GM21717 (cell line): ENCODE data around the gene FECH.
"Not testable (repeated sequence)": the region's sequence is repeated elsewhere in the genome, so short reads cannot be mapped to it uniquely, and the experiment has no call there.

Source experiments
- ATAC-seq: cut with Tn5 transposase; IDR thresholded peaks from one replicate; pipeline ENCODE4 v1.9.1; 2021; ENCODE audit warnings: mild to moderate bottlenecking, moderate library complexity; ENCODE audit not compliant: unreplicated experiment

Gene FECH

DNA sequence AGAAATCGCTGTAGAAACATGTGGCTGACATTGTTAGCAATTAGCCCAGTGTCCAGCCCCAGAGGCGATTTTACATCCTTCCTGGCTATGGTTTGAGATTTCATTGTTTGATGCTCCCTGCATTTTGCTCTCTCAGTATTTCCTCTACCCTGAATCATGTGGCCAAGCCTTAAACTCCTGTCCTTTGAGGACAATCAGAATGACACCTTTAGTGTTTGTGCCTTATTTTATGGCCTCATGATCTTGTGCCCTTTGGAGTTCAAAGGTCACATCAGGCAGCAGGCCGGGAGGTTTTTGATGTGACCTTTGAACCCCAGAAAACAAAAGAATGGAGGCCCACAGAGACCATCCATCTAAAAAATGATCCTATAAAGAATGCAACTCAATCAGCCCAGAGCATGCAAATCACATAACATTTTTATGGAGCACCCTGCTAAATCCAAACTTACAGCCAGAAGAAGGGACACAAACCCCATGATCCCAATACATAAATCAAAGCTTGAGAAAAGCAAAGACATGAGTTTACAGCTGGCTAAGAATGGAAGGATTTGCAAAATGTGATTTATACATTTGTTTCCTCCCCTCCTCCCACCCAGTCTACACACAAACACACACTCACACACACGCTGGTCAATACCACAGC is 52.5 kb downstream of the FECH start:
- no peak for ATAC-seq

DNA sequence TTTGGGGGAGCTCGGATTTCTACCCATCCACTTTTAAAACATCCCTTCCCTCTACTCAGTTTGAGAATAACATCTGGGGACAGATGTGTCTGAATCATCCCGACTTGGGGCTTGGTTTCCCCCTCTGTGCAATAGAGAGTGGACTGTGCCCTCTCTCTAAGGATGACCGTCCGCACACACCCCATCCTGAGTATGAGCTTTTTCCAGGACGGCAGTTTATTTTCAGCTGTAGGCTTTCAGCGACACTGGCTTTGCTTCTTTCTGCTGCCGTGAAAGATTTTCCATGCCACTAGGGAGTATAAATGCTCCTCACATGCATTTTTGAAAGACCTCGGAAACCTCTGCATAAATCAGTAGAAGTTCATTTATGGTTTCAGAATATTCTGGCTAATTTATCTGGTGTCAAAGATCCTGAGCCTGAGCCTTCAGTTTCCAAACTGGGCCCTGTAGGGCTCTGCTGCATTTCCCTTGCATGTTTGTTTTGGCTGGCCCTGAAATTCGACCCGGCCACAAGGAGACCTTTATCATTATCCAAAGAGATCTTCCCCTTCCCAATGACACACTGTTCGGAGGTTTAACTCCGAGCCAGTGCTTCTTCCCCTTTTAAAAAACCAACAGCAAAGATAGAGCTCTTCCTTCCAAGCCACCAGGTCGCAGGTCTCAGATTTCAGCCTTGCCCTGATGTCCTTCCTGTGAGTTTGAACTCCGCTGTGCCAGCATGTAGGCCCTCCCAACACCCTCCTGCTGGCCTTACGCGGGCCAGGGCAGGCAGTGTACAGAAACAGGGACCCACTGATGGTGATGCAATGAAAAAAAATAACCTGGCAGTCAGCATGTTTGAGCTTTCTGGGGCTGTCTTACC is 53.3 kb downstream of the FECH start:
- ATAC-seq = no peak

DNA sequence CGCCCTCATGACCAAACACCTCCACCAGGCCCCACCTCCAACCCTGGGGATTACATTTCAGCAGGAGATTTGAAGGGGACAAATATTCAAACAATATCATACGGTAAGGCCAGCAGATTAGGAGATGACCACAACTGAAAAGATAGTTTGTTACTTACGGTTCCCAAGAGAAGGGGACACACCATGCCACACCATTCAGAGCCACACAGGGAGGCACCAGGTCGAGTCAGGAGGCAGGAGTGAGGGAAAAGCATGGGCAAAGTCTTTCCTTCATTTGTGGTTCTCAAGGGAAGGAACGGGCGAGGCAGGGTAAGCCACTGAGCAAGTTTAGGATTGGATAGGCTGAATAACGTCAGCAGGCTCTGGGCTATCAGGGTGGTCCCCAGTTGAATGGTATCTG is 57.4 kb downstream of the FECH start:
- ATAC-seq = no peak

DNA sequence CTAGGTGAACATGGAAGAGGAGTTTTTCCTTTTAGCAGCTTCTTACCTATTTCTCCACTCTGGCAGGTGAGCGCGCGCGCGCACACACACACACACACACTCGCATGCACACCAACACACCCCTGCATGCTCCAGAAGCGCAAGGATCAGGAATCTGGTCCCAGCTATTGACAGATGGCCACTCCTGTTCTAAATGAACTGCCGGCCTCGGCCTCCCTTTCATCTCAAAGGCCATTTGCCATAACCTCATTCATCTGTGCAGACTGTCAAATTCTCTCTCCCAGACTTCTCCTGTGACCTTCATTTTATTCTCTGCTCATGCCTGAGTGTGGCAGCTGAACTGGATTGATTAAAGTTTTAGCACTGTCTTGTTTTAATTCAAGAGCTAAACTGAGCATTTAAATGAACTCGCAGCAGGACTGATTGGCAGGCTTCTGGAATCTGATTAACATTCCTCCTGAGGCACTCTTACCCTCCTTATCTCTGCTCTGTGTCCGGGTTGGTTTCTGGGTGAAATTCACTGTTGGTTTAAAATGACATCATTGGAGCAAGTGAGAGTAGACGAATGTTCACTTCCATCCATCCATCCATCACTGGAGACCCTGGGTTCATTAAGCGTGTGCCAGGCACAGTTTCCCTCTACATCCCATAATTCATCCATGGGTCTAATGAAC is 58.8 kb downstream of the FECH start:
- no peak for ATAC-seq

DNA sequence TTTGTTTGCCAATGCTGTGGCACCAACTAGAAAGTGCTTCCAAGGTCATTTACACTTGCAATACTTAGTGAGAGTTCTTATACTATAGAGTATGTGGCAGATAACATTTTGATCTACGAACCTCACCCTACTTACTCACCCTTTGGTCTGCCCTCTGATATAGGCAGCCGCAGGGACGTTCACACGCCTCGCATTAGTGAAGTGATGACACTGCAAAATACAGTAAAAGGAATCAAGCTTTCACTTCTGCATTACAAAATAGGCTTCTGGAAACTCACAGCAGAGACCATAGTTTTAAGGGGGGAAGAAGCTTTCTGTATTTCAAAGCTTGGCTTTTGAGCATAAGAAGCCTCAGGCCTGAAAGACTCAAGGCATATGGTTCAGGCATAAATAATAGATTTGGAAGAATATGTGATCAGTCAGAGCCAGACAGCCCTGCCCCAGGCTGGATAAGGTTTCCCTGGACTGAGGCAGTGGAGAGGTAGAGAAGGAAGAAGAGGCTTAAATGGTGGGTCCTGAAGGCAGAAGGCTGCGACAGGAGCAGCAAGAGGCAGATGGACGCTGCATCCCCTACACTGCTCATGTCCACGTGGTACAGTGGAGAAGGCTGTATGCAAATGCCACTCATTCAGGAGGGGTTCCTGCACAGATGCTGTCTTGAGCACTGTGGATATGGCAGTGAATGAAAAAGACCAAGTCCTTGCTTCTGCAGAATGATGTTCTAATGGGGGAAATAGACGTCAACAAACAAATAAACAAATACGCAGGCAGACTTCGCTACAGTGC is 63.1 kb downstream of the FECH start:
- ATAC-seq = no peak

DNA sequence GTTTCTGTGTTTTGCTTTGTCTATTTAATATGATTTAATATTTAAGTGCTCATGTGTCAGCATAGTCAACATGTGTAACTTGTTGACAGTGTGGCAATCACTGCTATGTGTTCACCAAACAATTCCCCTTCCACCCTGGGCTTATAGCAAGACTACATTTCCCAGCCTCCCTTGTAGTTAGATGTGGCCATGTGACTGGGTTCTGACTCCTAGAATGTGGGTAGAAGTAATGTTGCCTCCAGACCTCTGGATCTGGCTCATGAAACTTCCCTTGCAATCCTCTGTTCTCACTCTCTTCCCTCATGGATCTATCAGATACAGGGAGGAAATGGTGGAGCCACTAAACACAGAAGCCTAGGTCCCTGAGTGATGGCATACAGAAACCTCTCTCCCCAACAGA is 64.2 kb downstream of the FECH start:
- ATAC-seq = not testable (repeated sequence)

DNA sequence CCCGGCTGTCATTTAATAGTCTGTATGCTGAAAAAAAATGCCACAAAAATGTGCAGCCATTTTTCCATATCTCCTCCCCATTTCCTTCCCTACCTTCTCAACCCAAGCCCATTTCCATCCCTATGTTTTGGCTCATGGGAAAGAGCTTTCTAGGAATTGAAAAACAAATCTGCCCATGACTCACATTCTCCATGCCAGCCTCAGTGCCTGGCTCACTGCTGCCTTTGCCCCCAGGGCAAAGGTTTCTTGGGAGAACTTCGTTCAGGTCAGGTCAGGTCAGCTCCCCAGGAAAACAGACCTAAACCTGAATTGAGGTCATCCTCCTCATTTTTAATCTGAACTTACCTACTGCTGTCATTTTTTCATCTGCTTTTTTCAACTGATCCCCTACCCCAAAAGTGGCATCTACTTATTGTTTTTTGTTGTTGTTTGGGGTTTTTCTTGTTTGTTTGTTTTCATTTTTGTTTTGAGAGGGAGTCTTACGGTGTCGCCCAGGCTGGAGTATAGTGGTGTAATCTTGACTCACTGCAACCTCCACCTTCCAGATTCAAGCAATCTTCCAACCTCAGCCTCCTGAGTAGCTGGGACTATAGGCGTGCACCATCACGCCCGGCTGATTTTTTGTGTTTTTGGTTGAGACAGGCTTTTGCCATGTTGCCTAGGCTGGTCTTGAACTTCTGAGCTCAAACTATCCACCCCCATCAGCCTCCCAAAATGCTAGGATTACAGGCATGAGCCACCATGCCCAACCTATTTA is 66.7 kb downstream of the FECH start:
- no peak for ATAC-seq

DNA sequence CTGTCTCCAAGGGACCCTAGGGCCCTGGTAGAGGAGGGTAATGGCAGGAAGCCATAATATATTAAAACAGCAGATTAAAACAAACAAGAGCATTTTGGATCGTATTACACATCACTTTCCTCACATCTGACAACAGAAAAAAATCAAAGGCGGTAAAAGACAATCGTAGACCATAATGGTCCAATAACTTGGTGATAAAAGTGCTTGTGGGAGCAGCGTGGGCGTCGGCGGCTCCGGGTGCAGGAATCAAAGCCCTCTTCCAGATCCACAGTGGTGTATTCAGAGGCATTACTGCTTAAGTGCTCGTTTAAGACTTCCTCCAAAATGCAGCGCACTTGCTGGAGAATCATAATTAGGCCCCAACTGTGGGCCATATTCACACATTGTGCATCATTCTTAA is 68.0 kb downstream of the FECH start:
- no peak for ATAC-seq

DNA sequence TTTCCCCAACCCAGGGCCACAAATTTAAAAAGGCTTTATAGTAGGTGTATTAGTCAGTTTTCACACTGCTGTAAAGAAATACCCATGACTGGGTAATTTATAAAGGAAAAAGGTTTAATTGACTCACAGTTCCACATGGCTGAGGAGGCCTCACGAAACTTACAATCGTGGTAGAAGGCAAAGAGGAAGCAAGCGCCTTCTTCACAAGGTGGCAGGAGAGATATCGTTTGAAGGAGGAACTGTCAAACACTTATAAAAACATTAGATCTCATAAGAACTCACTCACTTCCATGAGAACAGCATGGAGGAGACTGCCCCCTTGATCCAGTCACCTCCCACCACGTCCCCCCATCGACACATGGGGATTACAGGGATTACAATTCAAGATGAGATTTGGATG is 70.4 kb downstream of the FECH start:
- no peak for ATAC-seq

DNA sequence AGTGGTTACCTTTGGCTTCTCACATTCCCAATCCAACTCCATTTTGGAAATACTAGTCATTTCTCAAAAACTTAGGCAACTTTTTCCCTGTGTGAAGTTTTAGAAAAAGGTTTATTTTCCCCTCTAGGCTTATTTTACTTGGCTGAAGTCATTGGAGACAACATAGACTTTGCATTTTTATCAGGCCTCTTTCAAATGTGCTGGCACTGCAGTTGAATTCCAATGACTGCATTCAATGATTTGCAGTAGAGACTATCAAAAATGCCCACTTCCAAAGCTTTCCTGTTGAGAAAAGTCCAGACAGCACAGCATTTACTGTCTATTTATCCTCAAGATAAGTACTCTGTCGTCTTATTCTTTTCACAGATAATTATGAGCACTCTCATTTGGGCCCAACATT is 81.3 kb downstream of the FECH start:
- no peak for ATAC-seq

DNA sequence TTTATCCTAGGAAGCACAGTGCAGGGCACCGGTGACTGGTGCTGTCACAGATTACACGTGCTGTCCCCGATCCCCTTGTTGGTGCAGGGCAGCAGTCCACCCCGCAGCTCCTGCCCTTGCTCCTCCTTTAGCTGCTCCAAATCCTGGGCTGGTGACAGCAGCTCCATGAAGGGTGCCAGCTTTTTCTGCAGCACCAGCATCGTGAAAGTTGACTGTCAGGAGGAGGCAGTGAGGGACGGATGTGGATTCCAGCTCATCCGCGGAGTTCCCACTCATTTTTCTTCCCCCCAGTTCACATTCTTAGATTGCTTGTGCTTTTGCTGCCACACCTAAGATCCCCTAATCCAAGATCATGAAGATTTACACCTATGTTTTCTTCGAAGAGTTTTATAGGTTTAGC is 83.9 kb downstream of the FECH start:
- no peak for ATAC-seq

DNA sequence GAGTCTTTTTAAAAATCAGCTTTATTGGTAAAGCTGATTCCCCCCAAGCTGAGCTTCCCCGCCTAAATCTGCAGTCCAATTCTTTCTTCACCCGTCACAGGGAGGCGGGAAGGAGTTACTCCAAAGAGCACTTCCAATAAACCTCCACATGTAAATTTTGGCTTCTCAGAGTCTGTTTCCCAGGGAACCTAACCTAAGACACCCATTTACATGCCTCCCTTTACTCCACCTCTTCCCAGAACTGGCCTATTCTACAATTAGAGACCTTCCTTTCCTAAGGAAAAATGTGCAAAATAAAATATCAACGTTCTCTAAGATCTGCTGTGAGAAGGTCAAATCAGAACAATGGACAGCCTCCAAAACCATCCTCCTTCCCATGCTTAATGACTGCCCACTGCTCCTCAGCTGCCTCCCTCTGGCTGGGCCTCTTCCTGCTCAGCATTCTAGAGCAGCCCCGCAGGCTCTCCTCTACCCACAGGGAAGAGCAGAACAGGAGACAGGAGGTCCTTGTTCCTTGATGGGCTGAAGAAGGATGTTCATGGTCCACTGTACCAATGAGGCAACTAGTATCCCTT is 87.7 kb downstream of the FECH start:
- ATAC-seq = no peak
